Measurements from ENCODE around the gene ARL17B.
"Not testable (repeated sequence)": the region's sequence is repeated elsewhere in the genome, so short reads cannot be mapped to it uniquely, and the experiment has no call there.

ARL17B gene

DNA sequence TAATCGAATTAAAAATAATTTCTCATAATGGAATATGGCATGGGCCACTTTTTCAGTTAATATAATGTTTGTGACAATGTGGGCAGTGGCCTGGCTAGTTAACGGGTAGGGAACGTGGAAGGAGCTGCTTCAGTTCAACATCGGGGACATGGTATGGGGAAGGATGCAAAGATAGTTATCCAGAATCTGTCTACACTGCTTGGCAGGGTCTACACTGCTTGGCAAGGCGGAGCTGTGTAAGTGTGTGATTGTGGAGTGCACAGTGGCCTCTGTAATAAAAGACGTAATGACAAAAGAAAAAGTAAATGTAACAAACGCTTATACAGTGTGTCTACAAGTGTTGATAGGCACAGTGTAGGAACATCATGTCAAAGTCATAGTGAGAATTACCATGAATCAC, 74.0 kb downstream of the ARL17B start:
- DNase-seq: not testable (repeated sequence)

DNA sequence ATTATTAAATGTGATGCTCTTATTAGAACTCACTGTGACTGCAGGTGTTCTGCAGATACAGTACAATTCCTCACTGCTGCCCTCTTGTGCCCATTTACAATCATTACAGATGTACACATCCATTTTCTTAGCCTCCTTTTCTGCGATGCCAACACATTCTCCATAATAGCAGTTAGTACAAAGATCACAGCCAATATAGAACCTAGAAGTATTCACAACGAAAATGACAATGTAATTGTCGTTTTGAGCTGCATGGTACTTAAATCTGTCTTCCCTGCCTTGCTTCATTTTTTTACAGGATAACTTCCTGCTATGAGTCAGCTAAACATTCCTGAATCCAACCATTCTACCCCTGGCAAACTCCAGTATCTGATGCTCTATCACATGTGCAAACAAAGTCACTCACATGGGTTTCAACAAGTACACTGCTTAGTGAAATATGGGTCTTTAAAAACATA, 74.8 kb downstream of the ARL17B start:
- peak; percentile 65 to 78 for DNase-seq

DNA sequence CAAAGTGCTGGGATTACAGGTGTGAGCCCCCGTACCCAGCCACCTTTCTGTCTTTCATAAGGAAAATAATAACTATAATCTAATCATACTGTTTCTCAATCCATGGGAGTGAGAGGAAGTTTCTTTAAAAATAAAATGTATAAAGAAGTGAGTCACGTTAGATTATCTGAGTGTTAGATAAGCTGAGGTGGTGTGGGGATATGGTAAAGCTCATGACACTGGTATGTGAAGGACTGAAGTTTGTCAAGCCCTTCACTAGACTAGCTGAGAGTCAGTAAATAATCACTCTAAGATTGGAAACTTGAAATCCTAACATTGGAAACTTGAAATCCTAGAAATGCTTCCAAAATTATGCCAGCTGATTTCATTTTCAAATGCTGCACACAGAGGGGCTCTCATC, 76.1 kb downstream of the ARL17B start:
- DNase-seq: not testable (repeated sequence)

DNA sequence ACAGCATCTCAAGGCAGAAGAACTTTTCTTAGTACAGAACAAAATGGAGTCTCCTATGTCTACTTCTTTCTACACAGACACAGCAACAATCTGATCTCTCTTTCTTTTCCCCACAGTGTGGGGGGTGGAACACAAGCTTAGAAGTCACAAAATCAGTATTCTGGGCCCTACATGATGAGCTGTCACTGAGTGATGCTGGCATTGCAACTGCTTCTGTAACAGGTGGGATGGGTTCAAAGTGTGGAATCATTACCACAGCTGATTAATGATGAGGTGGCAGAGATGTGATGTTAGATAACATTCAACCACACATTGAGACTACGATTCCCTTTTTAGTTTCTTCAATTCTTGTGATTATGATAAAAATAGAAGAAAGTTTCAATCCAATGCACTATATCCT, 77.1 kb downstream of the ARL17B start:
- DNase-seq: not testable (repeated sequence)

DNA sequence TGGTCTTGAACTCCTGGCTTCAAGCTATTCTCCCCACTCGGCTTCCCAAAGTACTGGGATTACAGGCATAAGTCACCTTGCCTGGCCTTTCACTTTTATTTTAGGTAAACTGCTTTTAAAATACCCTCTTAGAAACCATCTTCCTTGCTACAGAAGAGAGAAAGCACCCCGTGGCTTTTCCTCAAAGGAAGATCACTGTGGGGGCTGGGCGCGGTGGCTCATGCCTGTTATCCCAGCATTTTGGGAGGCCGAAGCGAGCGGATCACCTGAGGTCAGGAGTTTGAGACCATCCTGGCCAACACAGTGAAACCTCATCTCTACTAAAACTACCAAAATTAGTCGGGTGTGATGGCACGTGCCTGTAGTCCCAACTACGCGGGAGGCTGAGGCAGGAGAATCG, 78.9 kb downstream of the ARL17B start:
- not testable (repeated sequence) for DNase-seq

DNA sequence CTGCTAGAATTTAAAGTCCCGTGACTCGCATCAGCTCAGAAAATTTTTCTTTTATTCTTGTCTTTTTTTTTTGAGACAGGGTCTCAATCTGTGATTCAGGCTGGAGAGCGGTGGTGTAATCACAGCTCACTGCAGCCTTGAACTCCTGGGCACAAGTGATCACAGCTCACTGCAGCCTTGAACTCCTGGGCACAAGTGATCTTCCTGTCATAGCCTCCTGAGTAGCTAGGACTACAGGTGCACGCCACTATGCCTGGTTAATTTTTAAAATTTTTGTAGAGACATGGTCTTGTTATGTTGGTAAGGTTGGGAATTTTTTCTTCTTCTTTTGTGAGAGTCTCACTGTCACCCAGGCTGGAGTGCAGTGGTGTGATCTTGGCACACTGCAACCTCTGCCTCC, 80.2 kb downstream of the ARL17B start:
- not testable (repeated sequence) for DNase-seq

DNA sequence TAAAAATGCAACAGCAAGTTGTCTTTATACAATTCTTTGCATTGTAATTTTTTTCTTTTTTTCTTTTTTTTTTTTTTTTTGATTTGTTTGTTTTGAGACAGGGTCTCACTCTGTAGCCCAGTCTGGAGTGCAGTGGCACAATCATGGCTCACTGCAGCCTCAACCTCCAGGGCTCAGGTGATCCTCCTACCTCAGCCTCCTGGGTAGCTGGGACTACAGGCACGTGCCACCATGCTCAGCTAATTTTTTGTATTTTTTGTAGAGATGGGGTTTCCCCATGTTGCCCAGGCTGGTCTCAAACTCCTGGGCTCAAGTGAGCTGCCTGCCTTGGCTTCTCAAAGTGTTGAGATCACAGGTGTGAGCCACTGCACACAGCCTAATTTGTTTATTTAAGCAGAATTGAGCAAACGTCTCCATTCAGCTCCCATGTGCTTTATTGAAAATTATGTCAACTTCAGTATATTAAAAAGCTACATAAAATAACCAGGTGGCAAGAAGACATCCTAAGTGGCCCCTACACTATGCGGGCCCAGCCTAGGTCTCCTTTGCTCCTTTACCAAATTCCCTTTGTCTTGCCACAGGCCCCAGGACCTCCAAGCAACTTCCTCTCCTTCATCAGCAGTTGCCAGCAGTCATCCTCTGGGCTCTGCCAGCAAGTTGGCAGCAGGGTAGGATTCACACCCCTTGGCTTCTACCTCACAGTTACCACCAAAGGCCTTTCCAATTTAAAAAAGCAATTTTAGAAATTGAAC, 84.7 kb downstream of the ARL17B start:
- not testable (repeated sequence) for DNase-seq

DNA sequence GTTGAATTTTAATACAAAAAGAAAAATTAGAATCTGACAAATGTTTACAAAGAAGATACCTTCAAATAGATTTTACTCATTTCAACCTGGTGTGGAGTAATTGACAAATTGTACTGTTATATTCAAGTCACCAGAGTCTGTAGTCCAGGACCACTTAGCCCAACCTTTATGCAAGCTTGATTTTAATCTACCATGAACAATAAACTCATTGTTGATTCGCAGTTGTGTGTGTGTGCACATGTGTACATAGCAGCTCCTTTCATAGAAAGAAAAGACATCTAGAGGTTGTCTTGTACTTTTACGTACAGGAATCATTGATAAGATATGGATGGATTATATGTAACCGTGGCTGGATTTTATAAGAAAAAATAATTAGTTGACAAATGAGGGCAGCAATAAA, 87.3 kb downstream of the ARL17B start:
- no peak for DNase-seq

DNA sequence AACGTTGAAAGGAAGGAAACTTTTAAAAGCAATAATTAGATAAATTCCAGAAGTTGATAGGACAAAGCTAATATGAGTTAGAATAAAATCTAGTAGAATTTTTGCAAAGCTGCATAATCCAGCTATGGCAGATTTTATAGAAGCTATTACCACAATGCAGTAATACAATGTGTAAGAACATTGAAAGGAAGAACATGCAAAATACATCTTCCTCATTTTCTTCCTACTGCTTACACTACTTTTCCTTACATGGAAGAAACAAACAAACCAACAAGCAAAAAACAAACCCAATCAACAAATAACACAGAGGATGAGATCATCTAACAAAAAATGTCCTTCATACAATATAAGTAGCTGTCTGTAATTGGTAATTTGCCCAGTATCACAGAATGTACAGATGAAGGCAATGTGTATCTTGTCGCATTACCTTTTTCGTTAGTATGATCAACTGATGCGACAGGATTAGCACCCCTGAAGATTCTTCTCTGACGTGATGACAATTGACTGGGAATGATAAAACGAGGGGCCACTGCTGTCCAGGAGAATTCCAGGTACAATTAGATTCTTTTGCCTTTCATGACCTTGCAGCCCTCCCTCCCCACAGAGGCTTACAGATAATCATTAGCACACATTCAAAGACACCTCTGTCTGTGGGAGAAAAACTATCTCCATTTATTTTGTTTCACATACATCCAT, 87.9 kb downstream of the ARL17B start:
- DNase-seq: no peak

DNA sequence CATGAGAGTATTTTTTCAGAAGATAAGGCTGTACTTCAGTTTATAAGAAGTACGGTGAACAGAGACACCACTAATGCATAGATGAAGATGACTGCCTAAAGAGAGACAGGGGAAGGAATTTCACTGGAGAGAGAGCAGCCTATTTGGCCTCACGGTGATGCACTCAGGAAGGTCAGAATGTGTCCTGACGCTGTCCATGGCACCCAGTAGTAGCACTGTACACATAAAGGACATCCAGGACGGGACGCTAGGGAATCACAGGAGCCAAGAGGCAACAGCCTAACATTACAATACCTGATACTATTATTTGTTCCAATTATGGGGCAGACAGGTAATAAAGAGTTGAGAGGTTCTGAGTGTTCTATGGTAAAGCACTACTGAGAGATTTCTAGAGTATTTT, 91.5 kb downstream of the ARL17B start:
- no peak for DNase-seq

DNA sequence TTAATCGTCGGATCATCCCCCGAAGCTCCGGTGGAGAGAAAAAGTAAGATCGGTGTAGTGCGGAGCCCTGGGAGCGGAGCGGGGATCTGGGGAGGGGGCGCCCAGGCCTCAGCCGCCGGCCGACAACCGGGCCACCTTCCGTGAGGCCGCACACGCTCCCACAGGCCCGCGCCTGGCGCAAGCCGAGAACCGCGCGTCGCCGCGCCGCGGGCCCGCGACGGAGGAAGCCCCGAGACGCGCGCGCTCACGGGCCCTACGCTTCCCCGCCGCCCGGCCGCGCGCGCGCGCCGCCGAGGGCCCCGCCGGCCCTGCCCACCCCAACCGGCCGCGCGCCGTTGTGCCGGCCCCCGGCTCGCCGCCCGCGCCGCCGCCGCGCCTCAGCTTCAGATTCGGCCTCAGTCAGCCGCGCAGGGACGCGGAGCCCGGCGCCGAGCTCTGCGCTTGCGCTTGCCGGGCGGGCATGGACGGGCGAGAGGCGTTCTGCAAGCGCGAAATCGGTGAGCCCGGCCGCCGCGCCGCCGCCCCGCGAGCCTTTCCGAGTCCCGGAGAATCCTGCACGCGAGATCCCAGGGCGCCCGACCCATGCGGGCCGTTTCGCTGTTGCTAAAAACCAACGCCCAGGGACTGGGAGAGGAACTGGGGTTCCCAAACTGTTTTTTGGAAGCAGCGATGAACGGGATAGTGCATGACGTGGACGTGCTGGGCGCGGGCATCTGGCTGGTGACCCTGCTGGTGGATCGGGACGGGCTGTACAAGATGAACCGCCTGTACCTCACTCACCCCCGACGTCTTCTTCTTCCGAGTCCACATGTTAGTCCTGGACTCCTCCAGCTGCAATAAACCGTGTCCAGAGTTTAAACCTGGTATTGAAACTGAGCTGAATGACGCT, 94.7 kb downstream of the ARL17B start:
- DNase-seq: peak; percentile 71 to 76

DNA sequence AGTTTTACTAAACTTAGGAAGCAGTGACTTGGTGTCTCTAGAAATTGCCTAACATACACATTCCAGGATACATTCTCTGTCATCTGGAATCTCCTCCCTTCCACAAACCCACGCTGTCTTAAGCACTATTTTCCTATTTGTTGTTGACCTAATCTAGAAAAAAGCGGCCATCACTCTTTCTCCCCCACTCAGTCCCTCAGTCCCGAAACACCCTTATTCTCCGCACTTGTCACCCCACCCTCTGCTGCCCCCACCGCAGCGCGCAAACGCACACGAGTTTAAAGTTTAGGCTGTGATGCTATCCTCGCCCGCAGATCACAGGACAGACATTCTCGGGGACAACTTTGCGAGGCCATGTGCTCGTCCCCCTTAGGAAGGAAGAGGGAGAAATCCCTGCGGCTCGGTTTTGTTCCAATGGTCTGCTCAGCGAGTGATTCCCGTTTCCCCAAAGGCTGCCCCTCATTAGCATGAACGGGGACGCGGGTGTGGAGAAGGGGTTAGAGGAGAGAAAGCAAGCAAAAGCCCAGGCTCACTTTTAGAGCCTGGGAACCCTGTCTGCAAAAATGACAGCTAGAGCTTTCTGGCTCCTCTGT, 95.4 kb downstream of the ARL17B start:
- peak in 1 of 2 experiments; percentile 4 for DNase-seq

DNA sequence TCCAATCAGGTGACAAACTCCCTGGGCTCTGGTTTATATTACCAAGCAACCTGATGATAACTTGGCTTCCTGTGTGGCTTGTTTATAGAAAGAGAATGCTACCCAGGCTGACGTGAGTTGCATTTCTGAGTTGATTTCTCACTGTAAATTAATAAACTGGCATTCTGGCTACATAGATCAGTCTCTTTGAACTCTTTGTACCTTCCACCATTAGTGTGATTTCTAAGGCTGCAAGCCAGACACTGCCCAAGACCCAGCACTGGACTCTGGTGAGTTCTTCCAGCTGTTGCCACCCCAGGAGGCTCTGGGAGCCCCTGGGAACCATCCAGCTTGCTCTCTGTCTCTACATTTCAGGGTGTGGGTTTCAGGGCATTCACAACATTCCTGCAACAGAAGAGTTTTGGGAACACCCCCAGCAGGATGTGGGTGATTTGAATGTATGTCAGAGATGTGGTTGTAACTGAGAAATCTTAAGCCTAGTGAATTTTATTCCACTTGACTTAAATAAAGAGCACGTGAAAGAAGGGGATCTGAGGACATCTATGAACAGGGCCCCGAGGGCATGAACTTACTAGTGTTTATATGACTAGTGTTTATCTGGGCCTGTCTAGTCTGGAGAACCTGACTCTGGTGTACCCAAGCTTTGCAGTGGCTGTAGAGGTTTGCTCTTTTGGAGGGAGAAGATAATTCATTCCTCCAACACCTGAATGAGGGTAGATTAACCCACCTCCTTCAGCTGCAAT, 96.9 kb downstream of the ARL17B start:
- DNase-seq: no peak

DNA sequence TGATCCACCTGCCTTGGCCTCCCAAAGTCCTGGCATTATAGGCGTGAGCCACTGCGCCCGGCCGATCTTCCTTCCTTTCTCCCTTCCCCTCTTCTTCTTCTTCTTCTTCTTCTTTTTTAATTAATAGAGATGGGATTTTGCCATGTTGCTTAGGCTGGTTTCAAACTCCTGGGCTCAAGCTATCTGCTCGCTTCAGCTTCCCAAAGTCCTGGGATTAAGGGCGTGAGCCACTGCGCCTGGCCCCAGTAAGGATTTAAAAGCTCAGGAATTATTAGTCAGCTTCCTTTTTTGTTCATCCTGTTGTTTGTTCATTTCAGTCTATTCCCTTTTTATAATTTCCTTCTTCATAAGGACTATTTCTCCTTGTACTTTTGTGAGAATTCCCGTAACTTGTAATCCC, 99.3 kb downstream of the ARL17B start:
- DNase-seq: no peak

DNA sequence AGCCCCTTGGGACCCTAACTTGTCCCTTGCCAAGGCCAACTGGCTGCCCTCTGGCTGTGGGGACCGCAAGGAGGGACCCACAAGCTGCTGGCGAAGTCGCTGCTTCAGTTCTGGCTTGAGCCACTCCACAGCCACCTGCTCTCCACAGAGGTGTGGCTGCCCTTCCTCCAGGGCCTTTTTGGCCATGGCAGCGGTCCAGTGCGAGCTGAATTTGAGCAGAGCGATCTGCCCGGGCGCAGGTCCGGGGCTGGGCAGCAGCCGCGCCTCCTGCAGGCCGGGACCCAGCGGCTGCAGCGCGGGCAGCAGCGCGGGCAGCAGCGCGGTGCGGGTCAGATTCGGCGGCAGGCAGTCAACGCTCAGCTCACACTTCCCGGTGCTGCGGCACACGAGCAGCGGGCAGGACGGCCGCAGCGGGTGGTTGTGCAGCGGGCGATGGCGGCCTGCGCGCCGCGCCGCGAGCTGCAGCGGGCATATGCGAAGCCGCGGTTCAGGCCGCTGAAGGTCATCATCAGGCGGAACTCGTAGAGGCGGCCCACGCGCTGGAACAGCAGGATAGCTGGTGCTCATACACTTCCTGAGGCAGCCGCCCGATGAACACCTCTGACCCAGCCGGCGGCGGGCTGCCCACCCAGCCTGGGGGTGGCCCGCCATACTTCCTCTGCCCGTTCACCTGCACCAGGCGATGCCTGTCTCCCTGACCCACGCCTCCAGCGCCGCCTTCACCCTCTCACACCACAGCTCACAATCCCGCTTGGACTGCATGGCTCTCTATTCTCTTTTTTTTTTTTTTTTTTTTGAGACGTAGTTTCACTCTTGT, 101.5 kb downstream of the ARL17B start:
- DNase-seq: not testable (repeated sequence)

DNA sequence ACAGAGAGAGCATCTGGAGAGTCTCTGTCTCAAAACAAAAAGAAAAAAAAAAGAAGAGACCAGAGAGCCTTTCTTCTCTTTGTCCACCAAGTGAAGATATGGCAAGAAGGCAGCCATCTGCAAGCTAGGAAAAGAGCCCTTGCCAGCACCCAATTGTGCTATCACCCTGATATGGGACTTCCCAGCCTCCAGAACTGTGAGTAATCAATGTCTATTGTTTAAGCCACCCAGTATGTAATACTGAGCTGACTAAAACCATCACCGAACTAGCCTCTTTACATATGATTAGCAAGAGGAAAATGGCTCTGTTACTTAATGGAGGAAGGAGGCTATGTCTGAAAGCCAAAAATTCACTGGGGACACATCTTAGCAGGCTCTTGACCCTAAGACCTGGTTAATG, 105.2 kb downstream of the ARL17B start:
- not testable (repeated sequence) for DNase-seq

DNA sequence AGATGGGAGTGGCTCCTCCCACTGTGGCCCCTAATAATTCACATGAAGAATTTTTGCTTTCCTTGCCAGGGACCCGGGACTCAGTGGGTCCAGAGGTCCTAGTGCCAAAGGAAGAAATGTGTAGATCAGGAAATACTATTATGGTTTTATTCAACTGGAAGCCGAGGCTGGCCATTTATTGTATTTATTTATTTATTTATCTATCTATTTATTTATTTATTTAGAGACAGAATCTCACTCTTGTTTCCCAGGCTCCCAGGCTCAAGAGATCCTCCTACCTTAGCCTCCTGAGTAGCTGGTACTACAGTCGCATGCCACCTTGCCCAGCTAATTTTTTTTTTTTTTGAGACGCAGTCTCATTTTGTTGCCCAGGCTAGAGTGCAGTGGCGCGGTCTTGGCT, 107.4 kb downstream of the ARL17B start:
- DNase-seq: not testable (repeated sequence)

DNA sequence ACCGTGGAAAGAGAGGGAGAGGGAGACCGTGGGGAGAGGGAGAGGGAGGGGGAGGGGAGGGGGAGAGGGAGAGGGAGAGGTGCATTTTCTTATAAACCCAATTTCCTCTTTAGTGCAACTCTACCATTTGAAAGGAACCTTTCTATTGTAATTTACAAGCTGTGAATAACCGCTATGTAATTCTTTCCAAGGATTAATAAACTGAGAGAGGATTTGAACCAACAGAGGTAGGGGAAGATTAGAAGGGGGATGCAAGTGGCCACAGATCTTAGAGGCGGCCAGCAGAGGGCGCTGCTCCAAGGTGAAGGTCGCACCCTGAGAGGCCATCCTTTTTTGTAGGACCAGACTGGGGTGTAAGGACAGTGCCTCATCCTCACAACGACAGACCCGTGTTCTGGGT, 107.8 kb downstream of the ARL17B start:
- peak; percentile 50 to 70 for DNase-seq

DNA sequence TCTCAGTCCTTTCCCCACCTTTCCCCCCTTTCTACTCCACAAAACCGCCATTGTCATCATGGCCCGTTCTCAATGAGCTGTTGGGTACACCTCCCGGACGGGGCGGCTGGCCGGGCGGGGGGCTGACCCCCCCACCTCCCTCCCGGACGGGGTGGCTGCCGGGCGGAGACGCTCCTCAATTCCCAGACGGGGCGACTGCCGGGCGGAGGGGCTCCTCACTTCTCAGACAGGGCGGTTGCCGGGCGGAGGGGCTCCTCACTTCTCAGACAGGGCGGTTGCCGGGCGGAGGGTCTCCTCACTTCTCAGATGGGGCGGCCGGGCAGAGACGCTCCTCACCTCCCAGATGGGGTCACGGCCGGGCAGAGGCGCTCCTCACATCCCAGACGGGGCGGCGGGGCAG, 108.8 kb downstream of the ARL17B start:
- DNase-seq: not testable (repeated sequence)

DNA sequence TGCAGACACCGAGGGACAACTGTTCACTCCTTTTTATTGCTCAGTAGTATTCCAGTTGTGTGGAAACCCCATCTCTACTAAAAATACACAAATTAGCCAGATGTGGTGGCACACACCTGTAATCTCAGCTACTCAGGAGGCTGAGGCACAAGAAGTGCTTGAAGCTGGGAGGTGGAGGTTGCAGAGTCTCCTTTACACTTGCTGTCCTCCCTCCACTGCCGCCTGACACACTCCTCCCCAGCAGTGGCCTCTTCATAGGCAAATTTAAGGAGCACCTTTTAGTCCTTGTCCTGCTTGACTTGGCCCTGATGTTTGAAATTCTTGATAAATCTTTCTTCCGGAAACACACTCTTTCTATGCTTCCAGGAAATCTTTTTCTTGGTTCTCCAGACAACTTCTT, 112.4 kb downstream of the ARL17B start:
- not testable (repeated sequence) for DNase-seq
